Cardiac fibroblast (primary cell): Measurements from ENCODE around the gene NRXN3.

Experiments
- DNase-seq, 2 donors: peaks; one replicate each; pipeline versions ENCODE4 v3.0.0 to v3.0.0-alpha.2; 2010; ENCODE audit warnings: low read depth in 2 of 2
- H3K4me3 ChIP-seq, 2 donors: replicated peaks in 1 of 2; 1 replicate in 1 of 2; 2 replicates in 1 of 2; pipeline ENCODE4 v1.5.1; 2011; ENCODE audit warnings: low read depth in 2 of 2, low read length in 2 of 2, mild to moderate bottlenecking in 2 of 2, moderate library complexity in 1 of 2
- TF ChIP-seq, protein P1 (sequence below): IDR thresholded peaks from one replicate; pipeline ENCODE4 v1.5.1; 2011; ENCODE audit warnings: low read depth, mild to moderate bottlenecking, low read length, inconsistent platforms

Gene NRXN3

DNA sequence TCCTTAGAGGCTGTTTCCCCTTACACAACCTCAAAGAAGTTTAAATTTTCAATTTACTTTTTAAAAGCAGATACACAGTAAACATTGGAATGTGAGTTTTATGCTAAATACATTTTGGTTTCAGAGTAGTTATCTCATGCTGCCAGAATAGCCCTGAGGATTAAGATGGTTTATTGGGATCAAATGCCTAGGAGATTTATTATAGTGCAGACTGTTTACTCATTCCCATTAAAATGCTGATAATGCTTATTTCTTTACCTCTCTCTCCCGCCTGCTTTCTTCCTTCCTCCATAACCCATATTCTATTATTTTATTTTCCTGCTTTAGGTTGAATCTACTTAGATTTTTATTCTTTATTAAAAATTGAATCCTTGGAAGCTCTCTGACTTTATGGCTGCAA is 1701.0 kb downstream of the NRXN3 start:
- no peak for DNase-seq
- no peak overlapping the region for H3K4me3 ChIP-seq
- TF ChIP-seq, protein P1, sequence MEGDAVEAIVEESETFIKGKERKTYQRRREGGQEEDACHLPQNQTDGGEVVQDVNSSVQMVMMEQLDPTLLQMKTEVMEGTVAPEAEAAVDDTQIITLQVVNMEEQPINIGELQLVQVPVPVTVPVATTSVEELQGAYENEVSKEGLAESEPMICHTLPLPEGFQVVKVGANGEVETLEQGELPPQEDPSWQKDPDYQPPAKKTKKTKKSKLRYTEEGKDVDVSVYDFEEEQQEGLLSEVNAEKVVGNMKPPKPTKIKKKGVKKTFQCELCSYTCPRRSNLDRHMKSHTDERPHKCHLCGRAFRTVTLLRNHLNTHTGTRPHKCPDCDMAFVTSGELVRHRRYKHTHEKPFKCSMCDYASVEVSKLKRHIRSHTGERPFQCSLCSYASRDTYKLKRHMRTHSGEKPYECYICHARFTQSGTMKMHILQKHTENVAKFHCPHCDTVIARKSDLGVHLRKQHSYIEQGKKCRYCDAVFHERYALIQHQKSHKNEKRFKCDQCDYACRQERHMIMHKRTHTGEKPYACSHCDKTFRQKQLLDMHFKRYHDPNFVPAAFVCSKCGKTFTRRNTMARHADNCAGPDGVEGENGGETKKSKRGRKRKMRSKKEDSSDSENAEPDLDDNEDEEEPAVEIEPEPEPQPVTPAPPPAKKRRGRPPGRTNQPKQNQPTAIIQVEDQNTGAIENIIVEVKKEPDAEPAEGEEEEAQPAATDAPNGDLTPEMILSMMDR: no peak

DNA sequence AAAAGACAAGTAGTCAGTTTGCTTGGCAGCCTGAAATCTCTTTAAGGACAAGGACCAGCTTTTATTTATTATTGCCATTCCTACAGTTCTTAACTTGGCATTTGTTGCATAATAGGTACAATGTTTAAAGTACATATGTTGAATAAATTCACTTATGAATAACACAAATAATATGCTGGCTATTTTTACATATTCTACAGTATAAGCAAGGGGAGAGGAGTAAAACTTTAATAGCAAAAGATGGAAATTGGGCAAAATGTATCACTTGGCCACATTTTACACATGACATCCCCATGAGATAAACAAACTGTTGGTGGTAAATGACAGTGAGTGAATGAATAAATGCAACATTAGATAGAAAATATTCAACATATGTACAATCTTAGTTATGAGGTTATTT is 1708.1 kb downstream of the NRXN3 start:
- TF ChIP-seq, protein P1: no peak
- no peak overlapping the region for H3K4me3 ChIP-seq

DNA sequence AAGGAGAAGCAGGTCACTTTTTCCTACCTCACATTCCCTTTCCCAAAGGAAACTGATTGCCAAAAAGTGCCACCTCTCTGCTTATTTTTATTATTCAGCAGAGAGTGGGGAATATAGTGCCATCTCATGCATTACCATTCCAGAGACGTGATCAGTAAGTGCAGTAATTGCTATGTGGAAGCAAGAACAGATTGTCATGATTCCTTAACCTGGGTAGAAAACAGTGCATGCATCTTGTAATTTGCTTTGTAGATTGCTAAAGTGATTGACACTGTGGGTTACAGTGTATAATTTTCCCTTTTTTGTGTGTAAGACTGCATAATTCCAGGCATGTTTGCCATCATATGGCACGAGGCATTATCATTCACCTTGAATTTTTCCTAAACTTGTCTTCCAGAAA is 1708.6 kb downstream of the NRXN3 start:
- H3K4me3 ChIP-seq: no peak overlapping the region
- DNase-seq: no peak
- TF ChIP-seq, protein P1: no peak

More for the DNA sequence above, 1708.1 kb downstream of the NRXN3 start:
- no peak for DNase-seq

DNA sequence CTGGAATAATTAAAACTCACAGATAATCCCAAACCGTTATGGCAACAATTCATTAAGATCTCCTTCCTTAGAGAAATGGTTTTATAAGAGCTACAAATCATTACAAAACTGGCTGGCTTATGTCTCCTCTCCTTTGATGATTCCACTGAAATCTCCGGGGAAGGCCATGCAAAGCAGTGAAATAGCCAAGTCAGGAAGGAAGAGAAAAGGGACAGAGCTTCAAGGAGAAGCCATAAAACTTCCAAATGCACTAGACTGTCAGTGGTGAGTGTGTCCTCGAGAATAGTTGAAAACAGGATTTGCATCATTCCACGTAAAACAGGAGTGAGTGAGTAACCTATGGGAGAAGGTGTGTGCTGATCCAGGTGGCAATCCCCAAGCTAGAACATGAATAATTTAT is 1711.1 kb downstream of the NRXN3 start:
- TF ChIP-seq, protein P1: no peak
- H3K4me3 ChIP-seq: no peak overlapping the region
- DNase-seq: no peak

DNA sequence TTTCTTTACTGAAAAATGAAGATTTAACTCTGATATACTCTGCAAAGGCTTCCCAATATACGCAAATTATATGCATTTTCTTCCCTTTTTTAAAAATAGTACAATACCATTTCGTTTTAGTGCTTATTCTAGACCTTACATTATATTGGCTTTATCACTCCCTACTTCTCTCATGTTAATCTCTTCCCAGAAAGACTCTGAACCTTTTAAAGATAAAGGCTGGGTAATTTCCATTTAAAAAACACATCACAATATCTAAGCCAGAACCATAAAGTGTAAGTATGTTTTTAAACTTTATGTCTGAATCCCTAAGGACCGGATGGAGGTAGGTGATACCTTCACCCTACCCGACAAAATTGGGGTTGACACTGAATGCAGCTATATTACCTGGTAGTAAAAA is 1720.4 kb downstream of the NRXN3 start:
- no peak for DNase-seq
- TF ChIP-seq, protein P1: no peak
- no peak overlapping the region for H3K4me3 ChIP-seq

DNA sequence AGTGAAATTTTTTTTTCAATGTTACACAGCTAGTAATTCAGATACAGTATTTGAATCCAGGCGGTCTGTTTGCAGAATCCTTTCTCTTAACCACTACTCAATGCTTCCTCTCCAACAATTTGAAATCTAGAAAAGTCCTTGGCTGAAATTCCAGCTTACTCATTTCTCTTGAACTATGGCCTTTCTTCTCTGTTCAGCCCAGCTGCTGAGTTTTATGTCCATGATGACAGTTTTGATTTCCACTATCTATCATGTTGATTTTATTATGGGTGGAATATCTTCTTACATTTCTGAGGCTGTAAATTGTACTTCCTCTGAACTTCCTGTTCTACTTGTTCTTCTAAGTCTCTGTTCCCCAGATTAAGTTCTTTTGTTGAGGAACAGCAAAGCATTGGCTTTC is 1725.8 kb downstream of the NRXN3 start:
- TF ChIP-seq, protein P1: no peak
- peak; percentile 25 to 38 for DNase-seq
- H3K4me3 ChIP-seq: no peak overlapping the region

DNA sequence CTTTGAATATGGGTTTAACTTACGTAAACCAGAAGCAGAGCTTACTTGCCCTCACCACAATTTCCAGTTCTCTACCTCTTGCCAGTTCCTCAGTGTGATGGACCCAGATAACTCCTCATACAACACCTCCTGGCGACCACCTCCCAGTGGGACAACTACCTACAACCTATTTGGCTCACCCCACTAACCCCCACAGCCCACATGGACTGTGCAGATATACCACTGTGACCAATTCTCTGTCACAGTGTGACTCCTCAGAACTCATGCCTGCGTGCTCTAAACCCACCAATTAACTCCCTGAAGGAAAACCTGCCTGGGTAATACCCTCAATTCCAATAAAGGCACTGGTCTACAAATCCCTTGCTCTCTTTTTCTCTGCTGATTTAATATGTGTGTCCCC is 1729.4 kb downstream of the NRXN3 start:
- no peak overlapping the region for H3K4me3 ChIP-seq
- TF ChIP-seq, protein P1: no peak
- no peak for DNase-seq
